ENCODE results near the gene RBM26. TPM values are rescaled to one million over a fixed set of nuclear protein-coding genes. Genes with fewer than 3 reads are reported as not detected.

Gene RBM26
- total RNA-seq, 2 experiments from 2014 or later: 57.6 to 61.1 TPM

Other genes starting within 250 kb of the RBM26 start
- 10 to 100 TPM; 67.4 to 69.1 TPM for gene NDFIP2, start 74.9 kb upstream of the RBM26 start, total RNA-seq